ENCODE results near the gene KIAA1671. TPM values are rescaled to one million over a fixed set of nuclear protein-coding genes. Genes with fewer than 3 reads are reported as not detected.

The KIAA1671 gene
- total and polyA plus RNA-seq, 9 of the 15 experiments (the other 6 are each of a cell fraction or from before 2014, with no cell fraction given) = under 0.01 to 0.11 (median 0.02) TPM; not detected in 5

DNA sequence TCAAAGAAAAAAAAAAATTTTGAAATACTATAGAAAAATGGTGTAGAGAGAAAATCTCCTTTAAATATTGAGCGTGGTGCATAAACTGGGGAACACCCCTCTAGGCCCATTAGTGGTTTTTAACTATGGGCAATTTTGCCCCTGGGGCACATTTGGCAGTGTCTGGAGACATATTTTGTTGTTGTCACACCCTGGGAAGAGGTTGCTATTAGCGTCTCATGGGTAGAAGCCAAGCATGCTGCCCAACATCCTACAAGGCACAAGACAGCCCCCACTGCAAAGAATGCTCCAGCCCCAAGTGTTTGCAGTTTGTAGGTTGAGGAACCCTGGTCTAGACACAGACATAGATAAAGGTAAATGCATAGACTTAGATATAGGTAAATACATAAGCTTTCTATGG, 92.6 kb downstream of the KIAA1671 start (continued):
- TF ChIP-seq NFIX (CRISPR knock-in tag; IDR thresholded peaks at IDR 0.05; ENCODE audit: low read depth) = no peak

GRCh38 chr22:25048071-25048470, 95.6 kb downstream of the KIAA1671 start:
- Histone ChIP-seq H3K4me3 (no peak overlapping the region), H4K20me1 (replicated peaks; ENCODE audit: control insufficient read depth, insufficient read depth, low read length) (no peaks in the 10 kb centered on the region), H3K27me3 (ENCODE audit: control insufficient read depth in 2 of 2, insufficient read depth in 2 of 2, low read length in 2 of 2) (no peaks in the 10 kb centered on the region; a peak in 2 of 5 replicates), H3K4me2 (ENCODE audit: insufficient read depth, low read length) (no peak overlapping the region), H3K9me1 (ENCODE audit: control insufficient read depth, insufficient read depth, low read length) (no peaks in the 10 kb centered on the region), H3K4me1 (replicated peaks in 1 of 2; ENCODE audit: control insufficient read depth in 2 of 2, insufficient read depth in 2 of 2, low read length in 2 of 2) (no peaks in the 10 kb centered on the region), H3K9me3 (replicated peaks; ENCODE audit: control insufficient read depth, insufficient read depth, low read depth, low read length) (peaks cover 1% of the 10 kb centered on the region; the same call in 1 of the 2 replicates), H3K36me3 (ENCODE audit: control insufficient read depth, insufficient read depth, low read length) (no peaks in the 10 kb centered on the region), H3K9ac (ENCODE audit: insufficient read depth in 1 of 2, low read depth in 2 of 2, low read length in 2 of 2) (no peak overlapping the region), H3K79me2 (ENCODE audit: control insufficient read depth, insufficient read depth, low read length) (no peaks in the 10 kb centered on the region), H3K27ac (ENCODE audit: extremely low read depth, low read depth, low read length) (no peak overlapping the region), H2AFZ (ENCODE audit: low read depth, low read length) (no peak overlapping the region)
- POLR2A ChIA-PET = interaction anchor here (0.8 kb wide), 1 partner anchor 206 kb away, joined by 3 read pairs; no protein-coding TSS in a partner anchor
- in situ Hi-C loops (cut with MboI) (loop anchor here (10.0 to 25.0 kb wide), 2 partner anchors 273 to 386 kb away; partner anchors contain the start of gene PIWIL3), intact Hi-C loops (cut with micrococcal nuclease) (loop anchor here (2.0 to 5.0 kb wide), 2 partner anchors 96 to 279 kb away; partner anchors contain the start of gene KIAA1671)
- 0% methylated on average over 6 of the region's 6 CpGs for WGBS (ENCODE audit: insufficient coverage, low coverage, missing lambda C conversion rate)
- TF ChIP-seq GABPA (tag; conservative IDR thresholded peaks at IDR 0.05; ENCODE audit: low read depth) (no peak), BRF2 (IDR thresholded peaks at IDR 0.05; ENCODE audit: borderline replicate concordance, insufficient read depth, insufficient read length) (no peak), TAF15 (IDR thresholded peaks at IDR 0.05; ENCODE audit: low read depth, low read length) (no peak), HMG20A (CRISPR knock-in tag; conservative IDR thresholded peaks at IDR 0.05) (no peak), SMC3 (conservative IDR thresholded peaks at IDR 0.05; ENCODE audit: insufficient read depth, low read depth, low read length) (no peak), ZFPM2 (CRISPR knock-in tag; IDR thresholded peaks at IDR 0.05) (no peak)
- no peak for ATAC-seq
- no peak for FAIRE-seq
- BruUV-seq (replicated peaks) = no TSS peak
- CTCF ChIA-PET (ENCODE audit: low intra/inter-chr PET ratio) = interaction anchor here (2.4 kb wide), 1 partner anchor 96 kb away, joined by 12 read pairs; the partner anchor contains the start of gene KIAA1671
- DNase-seq (ENCODE audit: extremely low read depth in 1 of 4, low spot score in 3 of 4) = no peak
